GM21723 (cell line): ENCODE results near the gene CLEC4F.
"Not testable (repeated sequence)": the region's sequence is repeated elsewhere in the genome, so short reads cannot be mapped to it uniquely, and the experiment has no call there.

ENCODE experiments used
- ATAC-seq: cut with Tn5 transposase; IDR thresholded peaks from one replicate; pipeline ENCODE4 v1.9.1; 2021; ENCODE audit warnings: mild to moderate bottlenecking, moderate library complexity; ENCODE audit not compliant: unreplicated experiment

The CLEC4F gene

DNA sequence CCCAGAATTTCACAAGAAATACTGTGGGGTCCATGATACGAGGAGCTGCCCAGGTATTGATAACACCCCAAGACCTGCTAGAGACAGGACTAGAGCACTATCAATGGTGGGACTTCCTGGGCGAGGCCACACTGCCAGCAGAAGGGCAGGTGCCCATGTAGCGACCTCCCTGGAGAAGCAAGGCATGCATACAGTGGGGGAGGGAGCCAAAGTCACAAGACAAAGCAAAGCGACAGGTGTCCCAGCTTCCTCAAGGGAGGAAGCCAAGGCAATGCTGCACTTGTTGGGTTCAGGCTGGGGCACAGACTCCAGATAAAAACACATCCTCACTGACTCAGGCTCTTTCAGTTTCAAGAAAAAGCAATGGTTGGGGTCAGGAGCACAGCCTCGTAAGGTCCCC is 7.7 kb upstream of the CLEC4F start:
- no peak for ATAC-seq

DNA sequence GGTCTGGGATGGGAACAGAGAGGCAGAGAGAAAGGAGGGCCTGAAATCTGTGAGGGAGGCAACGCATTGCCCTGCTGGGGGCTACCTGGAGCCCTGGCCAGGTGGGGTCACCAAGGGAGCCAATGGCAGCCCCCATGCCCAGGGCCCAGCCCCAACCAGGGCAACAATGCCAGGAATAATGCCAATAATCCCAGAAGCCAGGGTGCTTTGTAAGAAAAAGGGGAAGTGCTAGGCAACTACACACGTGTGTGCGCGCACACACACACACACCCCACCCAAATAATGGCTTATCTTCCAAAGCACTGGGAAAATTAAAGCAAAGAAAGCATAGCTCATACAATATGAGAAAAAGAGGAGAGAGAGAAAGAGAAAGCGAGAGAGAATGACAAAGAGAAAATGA is 7.0 kb upstream of the CLEC4F start:
- no peak for ATAC-seq

DNA sequence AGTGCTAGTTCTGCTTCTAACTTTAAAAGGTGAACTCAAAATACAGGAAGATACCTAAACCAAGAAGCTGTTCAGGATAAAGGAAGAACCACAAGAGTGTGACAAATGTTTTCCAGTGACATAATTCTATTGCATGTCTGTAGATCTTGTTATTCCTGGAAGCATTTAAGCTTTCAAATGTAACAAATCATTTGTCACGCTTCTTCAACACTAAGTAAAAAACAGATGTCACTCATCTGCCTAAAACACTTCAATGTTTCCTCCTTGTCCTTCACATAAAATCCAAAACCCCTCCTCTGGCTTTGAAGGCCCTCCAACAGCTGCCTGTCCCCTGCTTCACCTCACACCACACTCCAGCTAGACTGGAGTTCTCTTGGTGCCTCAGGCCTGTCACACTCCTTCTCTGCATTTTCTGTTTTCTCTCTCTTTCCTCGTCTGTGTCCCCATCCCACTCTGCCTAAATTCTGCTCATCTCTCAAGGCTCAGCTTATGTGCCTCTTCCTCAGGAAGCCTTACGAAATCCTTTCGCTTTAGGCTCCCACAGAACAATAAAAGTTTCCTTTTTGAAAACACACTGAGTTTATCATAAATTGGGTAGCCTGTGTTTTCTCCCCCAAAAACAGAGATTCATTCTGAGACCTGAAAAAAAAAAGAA is 6.4 kb upstream of the CLEC4F start:
- no peak for ATAC-seq

DNA sequence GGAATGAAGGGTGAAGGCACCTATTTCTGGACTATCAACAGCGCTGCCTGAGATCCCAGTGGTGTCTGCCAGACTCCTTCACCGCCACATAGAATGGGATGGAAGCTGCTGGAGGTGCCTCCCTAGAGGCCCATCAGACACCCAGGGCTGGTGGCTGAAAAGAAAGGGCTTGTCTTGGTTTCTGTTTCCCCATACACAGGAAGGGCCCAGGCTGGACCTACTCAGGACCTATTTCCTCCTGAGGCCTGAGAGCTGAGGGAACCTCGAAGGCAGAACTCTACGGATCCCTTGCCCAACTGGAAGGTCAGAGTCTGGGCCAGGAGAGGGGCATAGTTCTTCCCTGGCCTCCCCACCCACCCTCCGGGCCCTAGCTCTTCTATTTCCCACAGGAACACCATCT is 2.9 kb upstream of the CLEC4F start:
- ATAC-seq: no peak

DNA sequence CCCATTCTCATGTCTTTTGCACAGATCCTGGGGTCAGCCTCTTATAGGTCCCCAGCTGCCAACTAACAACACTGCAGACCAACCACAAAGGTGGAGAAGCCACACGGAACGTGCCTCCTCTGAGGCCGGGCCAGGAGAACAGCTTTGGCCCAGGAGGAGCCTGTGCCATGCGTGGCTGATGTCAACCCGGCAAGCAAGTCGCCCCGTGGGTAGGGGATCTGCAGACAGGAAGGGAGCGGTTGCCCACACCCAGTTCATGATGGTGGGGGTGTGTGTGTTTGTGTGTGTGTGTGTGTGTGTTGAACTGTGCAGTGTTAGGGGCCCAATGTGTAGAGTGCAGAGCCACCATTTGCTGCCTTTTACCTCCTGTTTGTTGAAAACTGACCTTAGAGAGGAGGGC is 2.4 kb upstream of the CLEC4F start:
- ATAC-seq: no peak

DNA sequence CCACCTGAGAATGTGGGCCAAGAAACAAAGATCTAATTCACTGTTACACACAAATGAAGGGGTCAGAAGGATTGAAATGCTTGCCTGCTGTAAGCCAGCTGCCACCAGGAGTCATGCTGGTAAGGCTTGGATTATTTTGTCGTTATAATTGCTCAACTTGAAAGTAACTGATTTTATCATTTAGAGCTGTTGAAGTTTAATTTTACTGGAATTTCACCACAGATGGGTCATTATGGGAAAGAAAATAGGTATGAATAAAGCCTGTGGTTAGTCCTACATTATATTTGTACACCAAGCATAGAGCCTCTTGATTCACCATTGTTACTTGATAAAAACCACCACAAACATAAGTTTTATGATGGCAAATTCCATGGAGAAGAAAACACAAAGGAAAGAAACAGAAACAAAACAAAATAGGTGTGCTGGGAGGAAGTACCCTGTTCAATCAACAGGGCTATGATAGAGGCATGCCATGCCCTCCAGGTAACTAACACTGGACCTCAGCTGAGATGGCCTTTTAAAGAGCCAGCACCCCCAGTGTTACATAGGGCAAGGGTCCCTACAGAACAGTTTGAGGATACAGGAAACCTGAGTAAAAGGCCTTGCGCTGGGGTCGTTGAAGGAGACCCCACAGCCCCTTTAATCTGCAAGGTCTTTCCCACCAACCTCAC is 3.0 kb downstream of the CLEC4F start:
- no peak for ATAC-seq

DNA sequence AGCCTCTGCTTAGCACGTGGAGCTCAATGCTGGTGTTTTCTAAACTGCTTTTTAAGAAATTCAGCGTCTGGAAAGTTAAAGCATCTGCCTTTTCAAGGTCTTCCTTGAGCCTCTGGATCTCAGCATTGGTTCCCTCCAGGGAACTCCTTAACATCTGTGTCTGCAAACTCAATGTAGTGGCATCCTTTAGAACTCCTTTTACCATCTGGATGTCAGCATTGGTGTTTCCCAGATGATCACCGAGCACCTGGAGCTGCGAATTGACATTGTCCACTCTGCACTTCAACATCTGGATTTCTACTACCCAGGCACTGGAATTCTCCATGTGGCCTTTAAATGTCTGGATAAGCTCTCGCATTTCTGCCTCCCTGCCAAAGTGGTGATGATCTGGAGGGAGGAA is 3.7 kb downstream of the CLEC4F start:
- ATAC-seq: no peak

DNA sequence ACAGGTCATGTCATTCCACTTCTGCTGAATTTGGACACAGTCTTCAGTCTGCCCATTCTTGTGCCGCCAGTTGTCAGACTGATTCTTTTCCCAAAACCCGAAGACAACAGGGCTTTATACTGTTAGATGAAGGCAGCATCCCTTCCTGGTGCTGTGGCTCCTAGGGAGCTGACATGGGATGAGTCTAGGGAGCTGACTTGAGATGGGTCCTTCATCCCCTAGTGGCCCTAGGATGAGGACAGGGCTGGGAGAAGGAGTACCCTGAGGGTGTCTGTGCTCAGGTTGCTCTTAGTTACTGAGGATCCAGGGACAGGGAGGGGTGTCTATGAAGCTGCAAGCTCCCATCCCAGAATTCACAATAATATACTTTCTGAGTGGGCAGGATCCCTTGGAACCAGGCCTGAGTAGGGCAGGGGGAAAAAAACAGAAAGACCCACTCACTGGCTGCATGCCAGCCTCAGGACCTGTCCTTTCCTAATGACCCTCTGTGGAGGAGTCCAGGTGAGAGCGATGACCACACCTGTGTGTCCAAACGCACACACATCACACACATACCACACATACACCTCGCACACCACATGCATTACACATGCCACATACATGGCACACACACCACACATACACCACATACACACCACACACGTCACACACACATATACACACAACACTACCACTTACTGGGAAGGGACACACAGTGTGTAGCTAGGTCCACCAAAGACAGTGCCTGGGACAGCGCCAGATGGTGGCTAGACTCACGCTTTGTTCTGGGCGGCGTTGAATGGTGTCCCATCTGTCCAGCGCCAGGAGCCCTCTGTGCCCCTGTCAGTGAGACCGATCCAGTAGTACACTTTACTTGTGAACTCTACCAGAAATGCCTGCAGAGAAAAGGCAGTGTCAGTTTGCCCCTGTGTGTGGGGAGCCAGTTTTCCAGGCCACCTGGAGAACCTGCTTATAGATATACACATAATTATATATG is 11.1 kb downstream of the CLEC4F start:
- no peak for ATAC-seq

DNA sequence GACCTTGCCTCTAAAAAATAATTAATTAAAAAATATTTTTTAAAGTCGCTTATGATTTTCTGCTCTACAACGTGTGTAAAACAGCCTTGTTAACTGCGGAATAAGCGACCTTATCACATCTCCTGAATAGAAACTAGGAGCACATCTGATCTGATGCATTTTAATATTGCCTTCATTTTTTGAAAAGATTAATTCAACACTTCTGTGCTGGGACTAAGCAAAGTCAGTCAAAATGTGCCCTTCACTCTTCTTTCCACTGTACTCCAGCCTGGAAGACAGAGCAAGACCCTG is 12.6 kb downstream of the CLEC4F start:
- ATAC-seq: no peak

DNA sequence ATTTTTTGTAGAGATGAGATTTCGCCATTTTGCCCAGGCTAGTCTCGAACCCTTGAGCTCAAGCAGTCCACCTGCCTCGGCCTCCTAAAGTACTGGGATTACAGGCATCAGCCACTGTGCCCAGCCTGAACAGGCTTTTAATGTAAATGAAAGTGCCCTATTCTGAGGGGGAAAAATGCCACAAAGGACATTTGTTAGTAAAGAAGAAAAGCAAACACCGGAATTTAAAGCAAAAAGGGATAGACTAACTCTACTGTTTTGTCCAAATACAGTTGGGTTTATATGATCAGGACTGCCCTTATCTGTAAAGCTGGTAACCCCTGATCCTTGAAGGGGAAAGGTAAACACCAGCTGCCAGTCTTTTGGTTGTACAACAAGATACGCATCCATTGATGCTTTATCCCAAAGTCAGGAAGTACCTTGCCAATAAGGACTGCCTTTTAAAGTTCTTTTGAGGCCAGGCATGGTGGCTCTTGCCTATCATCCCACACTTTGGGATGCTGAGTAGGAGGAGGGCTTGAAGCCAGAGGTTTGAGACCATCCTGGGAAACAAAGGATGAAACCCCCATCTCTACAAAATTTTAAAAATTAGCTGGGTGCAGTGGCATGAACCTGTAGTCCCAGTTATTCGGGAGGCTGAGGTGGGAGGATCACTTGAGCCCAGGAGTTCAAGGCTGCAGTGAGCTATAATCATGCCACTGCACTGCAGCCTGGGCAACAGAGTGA is 13.1 kb downstream of the CLEC4F start:
- ATAC-seq: no peak

DNA sequence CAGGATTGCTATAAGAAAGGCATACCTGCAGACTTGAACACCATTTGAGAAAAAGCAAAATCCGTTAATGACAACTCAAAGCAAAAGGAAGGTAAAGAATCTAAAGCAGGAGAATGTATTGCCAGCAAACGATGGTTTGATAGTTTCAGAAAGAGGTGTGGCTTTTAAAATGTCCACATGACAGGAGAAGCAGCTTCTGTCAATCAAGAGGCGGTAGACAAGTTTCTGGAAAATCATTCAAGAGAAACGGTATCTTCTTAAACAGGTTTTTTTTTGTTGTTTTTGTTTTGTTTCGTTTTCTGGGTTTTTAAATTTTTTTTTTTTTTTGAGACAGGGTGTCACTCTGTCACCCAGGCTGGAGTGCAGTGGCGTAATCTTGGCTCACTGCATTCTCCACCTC is 13.8 kb downstream of the CLEC4F start:
- no peak for ATAC-seq

DNA sequence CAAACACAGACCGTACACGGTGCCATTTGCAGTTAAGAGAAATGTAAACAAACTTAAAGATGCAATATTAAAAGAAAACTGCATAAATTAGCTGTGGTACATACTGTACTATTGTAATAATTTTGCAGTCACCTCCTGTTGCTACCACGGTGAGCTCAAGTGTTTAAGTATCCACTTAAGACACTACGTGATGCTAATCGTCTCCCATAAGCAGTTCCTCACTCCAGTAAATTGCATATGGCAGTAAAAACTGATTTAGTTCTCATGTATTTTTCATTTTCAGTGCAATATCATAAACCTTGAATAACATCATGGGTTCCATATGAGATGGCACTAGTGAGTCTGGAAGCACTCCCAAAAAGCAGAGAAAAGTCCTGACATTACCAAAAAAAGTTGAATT is 14.4 kb downstream of the CLEC4F start:
- ATAC-seq: no peak

DNA sequence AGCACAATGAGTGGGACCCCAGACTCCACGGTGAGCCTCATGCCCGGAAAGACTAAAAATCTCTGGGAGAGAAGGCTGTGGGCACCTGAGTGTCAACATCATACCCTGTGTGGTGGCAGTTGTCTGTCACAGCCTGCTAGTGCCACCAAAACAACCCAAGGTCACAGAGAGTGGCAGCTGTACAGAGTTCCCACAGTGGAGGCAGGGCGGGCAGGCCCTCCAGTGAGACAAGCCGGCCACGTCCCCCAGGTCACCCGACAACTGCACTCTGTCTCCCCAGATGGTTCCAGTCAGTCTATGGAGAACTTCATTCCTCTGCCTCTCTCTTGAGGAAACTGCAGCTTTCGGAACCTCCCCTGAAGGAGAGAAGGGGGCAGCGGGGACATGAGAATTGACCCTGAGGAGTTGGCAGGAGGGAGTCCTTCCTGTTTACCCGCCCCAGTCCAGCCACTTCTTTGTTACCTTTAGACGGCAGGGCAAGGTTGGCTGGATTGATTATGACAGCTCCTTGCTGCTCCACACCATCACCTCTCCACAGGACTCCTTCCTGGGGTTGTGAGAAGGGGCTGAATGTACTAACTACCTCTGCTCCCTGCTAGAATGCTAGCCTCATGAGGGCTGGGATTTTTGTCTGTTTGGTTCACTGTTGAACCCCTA is 18.7 kb downstream of the CLEC4F start:
- ATAC-seq: no peak

DNA sequence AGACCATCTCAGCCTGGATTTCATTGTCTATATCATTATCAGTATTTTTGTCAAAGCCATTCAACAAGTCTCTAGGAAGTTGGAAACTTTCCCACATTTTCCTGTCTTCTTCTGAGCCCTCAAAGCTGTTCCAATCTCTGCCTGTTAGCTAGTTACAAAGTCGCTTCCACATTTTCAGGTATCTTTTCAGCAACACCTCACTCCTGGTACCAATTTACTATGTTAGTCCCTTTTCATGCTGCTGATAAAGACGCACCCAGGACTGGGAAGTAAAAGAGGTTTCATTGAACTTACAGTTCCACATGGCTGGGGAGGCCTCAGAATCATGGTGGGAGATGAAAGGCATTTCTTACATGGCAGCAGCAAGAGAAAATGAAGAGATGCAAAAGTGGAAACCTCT is 20.7 kb downstream of the CLEC4F start:
- no peak for ATAC-seq

DNA sequence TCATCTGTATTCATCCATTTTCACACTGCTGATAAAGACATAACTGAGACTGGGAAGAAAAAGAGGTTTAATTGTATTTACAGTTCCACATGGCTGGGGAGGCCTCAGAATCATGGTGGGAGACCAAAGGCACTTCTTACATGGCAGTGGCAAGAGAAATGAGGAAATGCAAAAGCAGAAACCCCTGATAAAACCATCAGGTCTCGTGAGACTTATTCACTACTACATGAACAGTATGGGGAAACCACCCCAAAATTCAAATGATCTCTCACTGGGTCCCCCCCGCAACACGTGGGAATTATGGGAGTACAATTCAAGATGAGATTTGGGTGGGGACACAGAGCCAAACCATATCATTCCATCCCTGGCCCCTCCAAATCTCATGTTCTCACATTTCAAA is 22.4 kb downstream of the CLEC4F start:
- not testable (repeated sequence) for ATAC-seq

DNA sequence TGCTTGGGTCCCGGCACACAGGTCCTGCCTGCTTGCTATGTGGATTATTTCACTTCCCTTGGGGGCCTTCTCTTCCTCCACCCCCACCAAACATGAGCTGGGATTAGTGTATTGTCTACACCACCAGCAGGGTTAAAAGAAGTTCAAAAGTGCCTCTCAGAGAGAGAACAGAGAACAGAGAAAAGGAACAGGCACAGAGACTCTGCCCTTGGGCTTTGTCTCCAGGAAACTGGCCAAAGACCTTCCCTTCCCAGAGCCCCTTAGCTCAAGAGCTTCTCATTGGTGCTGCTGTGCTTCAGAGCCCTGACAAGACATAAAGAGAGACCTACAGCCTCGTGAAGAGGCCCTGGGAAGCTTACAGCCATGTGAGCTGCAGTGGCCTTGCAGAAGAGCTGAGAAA is 22.9 kb downstream of the CLEC4F start:
- ATAC-seq: no peak

DNA sequence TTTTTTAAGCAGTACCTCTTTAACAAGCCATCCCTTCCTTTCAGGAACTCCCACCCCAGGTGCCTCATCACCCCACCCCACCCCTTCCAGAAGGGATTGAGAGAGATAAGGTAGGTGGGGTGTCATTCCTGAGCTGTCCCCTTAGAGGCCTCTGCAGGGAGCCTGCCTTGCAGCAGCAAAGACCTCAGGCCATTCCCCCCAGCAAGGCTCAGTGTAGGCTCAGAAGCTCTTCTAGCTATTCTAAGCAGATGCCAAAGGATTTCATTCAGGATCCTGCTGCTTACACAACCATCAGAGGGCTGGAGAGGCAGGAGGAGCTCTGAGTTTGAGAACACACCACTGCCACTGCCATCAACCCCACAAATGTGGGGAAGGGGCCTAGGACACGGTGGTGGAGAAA is 24.1 kb downstream of the CLEC4F start:
- no peak for ATAC-seq

DNA sequence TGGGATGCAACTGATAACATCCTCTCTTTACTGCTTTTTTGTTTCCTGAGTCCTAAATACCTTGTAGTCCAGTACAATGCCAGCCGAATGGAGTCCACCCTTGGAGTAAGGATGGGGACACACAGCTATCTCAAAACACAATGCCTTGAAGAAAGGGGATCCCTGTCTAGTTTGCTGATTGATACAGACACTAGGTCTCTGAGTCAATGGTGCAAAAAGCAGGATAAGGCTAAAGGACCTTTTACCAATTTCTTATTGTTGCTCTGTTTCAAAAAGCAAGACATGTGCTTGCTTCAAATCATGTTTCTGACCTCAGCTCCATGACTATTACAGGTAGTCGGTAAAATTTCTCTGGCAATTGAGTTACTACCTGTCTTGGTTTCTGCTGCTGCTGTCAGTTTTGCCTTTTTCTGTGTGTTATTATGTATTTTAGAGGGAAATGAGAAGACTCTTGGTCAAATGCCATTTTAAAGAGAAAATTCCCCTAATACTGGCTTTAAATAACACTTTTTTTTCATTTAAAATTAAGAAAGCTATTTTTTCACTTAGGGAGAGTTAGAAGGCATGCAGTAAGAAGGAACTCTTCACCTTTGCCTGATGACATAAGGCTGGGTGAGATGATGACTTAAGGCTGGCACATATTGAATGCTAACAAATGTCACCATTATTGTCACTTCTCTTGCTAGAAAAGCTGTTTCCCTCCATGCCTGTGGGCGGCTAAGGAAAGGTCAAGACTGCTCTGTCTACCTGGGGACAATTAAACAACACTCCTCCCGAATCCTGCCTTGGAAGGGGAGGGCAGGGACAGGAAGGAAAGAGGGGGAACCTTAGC is 25.0 kb downstream of the CLEC4F start:
- ATAC-seq: no peak

DNA sequence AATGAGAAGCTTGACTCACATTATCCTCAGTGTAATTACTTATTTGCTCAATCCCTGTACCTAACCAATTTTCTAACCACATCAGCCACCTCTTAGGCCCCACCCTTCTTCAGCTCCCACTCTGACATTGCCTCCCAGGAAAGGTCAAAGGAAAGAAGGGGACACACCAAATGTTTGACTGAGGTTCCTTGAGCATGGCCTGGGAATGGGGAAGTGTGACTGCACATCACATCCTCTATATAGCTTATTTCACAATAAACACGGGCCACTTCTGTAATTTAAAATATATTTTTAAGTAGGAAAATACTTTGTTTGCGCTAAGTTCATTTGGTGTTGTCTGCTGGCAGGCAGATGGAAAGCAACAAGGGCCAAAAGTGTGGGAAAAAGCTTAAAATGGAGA is 26.9 kb downstream of the CLEC4F start:
- ATAC-seq: no peak
